HS-5 (cell line): ENCODE measurements around the gene NEMP2.

Experiments used
- DNase-seq: peaks from one replicate; pipeline ENCODE4 v3.0.0-alpha.2; 2012; ENCODE audit warnings: low read depth

The NEMP2 gene

GRCh38 chr2:190534310-190535120, at the start of gene NEMP2:
TSS of gene NEMP2 (minus strand) at chr2:190534722. CDS start at chr2:190534655, 67 bp downstream.
- DNase-seq, result peak; percentile 41

- no peak for DNase-seq
Measured at GRCh38 chr2:190583507-190584337, 49.2 kb upstream of the NEMP2 start.

- DNase-seq, result no peak
Measured at GRCh38 chr2:190582736-190583506, 48.4 kb upstream of the NEMP2 start.

- DNase-seq, result no peak
Measured at GRCh38 chr2:190582019-190582418, 47.5 kb upstream of the NEMP2 start.

GRCh38 chr2:190579915-190580846, 45.7 kb upstream of the NEMP2 start:
- no peak for DNase-seq

GRCh38 chr2:190579058-190579410, 44.5 kb upstream of the NEMP2 start:
- no peak for DNase-seq

- no peak for DNase-seq
Measured at GRCh38 chr2:190578158-190579057, 43.9 kb upstream of the NEMP2 start.

GRCh38 chr2:190576573-190576972, 42.1 kb upstream of the NEMP2 start:
- no peak for DNase-seq

GRCh38 chr2:190575263-190575662, 40.7 kb upstream of the NEMP2 start:
- DNase-seq, result no peak

- DNase-seq, result peak; percentile 16
Measured at GRCh38 chr2:190574169-190574568, 39.6 kb upstream of the NEMP2 start.

GRCh38 chr2:190572246-190572645, 37.7 kb upstream of the NEMP2 start:
- DNase-seq, result no peak

- DNase-seq, result no peak
Measured at GRCh38 chr2:190571686-190572085, 37.2 kb upstream of the NEMP2 start.

- no peak for DNase-seq
Measured at GRCh38 chr2:190570871-190571270, 36.3 kb upstream of the NEMP2 start.

- no peak for DNase-seq
Measured at GRCh38 chr2:190569994-190570755, 35.7 kb upstream of the NEMP2 start.

GRCh38 chr2:190564838-190565237, 30.3 kb upstream of the NEMP2 start:
- DNase-seq, result no peak

- no peak for DNase-seq
Measured at GRCh38 chr2:190563646-190564045, 29.1 kb upstream of the NEMP2 start.

- DNase-seq, result no peak
Measured at GRCh38 chr2:190563109-190563508, 28.6 kb upstream of the NEMP2 start.

GRCh38 chr2:190562121-190562520, 27.6 kb upstream of the NEMP2 start:
- DNase-seq, result no peak

- DNase-seq, result no peak
Measured at GRCh38 chr2:190561094-190561493, 26.6 kb upstream of the NEMP2 start.
